Measurements from ENCODE around the gene CYP3A7.
"Not testable (repeated sequence)": the region's sequence is repeated elsewhere in the genome, so short reads cannot be mapped to it uniquely, and the experiment has no call there.

The CYP3A7 gene

DNA sequence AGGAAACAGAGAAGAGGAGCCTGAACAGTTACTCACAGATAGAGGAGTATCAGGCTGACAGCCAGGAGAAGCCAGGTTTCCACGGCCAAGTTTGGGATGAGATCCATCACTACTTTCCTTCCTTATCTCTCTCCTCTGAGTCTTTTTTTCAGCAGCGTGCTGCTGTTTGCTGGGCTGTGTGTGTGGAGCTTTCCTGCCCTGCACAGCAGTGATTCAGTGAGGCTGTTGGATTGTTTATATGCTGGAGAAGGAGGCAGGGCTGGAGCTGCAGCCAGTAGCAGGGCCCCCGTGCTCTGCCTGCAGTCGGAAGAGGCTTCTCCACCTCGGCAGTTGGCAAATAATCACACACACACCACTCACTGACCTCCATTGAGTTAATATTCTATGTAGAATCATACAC lies at the start of gene CYP3A7:
CYP3A7 (minus strand) TSS at position 210 of the 400 bp plus-strand sequence; CDS start at position 107, 103 bp downstream.
- no peak for DNase-seq

DNA sequence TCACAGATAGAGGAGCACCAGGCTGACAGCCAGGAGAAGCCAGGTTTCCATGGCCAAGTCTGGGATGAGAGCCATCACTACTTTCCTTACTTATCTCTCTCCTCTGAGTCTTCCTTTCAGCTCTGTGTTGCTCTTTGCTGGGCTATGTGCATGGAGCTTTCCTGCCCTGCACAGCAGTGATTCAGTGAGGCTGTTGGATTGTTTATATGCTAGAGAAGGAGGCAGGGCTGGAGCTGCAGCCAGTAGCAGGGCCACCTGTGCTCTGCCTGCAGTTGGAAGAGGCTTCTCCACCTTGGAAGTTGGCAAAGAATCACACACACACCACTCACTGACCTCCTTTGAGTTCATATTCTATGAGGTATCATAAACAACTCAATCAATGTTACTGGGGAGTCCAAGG lies 49.0 kb upstream of the CYP3A7 start, which contains the start of gene CYP3A4:
CYP3A4 (minus strand) TSS at position 178 of the 400 bp plus-strand sequence; CDS start at position 75, 103 bp downstream.
- no peak for DNase-seq

DNA sequence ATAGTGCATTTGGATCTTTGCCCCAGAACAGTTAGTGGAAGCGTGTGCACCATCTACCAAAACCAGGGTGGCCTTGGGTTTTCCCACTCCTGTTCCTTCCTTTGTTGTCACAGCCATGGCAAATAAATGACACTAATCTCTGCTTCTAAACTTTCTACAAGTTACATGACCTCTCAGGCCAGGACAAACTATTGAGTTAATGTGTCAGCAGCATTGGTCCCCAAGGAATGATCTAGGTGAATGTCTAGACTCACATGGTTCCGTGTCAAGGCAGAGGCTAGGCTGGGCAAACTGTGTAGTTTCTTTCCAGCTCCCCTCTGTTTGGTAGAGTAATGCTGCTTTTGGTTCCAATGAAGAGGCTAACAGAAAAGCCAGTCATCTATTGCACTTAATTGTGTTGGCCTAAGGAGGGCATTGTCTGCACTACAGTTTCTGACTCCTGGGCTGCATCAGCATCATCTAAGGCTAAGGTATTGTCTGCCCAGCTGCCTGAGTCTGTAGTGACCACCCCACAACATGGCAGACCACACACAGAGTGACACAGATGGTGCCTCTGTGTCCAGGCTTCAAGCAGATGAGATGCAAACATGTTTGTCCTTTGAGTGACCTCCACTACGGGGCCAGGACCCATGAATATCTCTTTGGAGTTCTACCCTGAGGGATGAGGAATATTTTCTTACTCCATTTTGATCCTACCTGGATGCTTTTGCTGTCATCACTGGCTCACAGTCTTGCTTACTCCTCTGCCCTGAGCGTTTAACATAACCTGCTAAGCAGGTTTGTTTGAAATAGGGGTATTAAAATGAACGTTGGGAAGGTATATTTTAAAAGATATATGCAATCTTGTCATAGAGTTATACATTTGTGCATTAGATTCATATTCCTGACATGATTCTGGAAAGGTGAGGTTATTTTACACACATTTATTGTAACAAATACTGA lies 47.3 kb upstream of the CYP3A7 start:
- DNase-seq = no peak

DNA sequence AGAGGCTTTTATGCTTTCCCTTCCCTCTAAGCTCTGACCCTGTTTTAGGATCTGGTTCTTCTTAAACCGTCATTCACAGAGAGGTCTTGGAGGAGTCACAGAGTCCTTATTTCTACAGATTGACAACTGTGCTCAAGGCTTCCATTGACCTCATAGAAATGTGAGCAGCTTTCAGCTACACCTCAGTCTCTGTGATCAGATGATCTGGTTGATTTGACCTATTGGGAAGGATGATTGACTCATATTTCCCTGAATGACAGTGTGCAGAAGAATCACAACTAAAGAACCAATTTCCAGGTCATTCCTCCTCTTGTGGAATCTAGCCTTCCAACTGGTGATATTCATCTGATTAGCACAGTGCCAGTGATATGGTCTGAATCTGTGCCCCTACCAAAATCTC lies 45.6 kb upstream of the CYP3A7 start:
- DNase-seq = no peak

DNA sequence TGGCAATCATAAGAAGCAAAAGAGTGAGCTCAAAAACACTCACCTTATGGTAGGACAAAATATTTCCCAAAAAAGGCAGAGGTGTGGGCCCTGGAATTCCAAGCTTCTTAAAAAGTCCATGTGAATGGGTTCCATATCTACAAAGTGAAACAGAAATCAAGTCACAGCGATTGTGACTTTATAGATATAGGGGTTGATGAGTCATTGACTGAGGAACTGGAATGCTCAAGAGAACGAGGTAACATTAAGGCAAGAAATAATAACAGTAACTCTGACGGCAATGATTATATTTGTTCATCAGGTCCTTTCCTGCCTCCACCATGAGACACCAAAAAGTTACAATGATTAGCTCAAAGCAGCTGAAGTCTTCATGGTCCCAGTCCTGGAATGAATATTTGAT lies 45.0 kb upstream of the CYP3A7 start:
- no peak for DNase-seq

DNA sequence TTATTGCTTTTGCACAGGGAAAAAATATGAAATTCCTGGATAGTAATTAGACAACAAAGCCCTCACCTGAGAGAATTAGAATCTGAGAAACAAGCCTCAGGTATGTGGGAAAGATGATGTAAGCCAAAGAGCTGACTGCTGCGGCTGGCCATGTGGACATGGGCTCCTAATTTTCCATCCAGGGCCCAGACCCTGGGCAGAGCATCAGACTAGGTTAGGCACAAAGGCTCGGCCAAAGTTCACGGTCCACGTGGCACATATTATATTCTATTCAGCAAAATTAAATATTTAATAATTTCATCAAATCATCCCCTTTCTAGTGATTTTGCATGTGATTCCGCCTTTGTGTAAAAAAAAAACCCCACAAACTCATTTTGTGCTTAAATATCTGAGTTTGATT lies 43.9 kb upstream of the CYP3A7 start:
- DNase-seq = no peak

DNA sequence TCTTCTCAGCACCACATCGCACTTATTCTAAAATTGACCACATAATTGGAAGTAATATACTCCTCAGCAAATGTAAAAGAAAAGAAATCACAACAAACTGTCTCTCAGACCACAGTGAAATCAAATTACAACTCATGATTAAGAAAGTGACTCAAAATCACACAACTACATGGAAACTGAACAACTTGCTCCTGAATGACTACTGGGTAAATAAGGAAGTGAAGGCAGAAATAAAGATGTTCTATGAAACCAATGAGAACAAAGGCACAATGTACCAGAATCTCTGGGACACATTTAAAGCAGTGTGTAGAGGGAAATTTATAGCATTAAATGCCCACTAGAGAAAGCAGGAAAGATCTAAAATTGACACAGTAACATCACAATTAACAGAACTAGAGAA lies 38.4 kb upstream of the CYP3A7 start:
- DNase-seq = not testable (repeated sequence)

DNA sequence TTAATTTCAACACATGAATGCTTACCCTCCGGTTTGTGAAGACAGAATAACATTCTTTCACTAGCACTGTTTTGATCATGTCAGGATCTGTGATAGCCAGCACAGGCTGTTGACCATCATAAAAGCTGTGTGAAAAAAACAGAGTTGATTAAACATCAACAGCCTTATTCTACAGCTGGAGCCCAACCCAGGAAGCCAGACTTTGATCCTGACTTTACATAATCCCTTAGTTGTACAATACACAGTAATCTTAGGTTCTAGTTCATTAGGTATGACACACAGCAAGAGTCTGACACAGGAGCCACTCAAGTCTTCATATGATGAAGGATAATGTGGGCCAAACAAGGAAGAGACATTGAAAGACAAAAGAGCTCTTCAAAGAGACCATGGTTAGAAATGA lies 37.6 kb upstream of the CYP3A7 start:
- no peak for DNase-seq

DNA sequence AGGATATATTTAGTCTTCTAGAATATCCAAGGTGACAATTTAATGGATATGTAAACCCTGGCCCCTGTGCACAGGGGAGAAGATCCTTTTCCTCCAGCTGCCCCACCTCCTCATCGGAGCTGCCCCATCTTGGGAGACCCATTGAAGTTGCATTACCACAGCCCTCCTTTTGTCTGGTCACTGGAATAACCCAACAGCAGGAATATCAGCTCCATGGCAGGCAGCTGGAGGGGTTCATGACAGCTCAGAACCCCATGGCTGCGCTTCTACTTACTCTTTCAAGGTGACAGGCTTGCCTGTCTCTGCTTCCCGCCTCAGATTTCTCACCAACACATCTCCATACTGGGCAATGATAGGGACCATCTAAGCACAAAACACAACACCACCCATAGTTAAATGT lies 34.5 kb upstream of the CYP3A7 start:
- DNase-seq = not testable (repeated sequence)

DNA sequence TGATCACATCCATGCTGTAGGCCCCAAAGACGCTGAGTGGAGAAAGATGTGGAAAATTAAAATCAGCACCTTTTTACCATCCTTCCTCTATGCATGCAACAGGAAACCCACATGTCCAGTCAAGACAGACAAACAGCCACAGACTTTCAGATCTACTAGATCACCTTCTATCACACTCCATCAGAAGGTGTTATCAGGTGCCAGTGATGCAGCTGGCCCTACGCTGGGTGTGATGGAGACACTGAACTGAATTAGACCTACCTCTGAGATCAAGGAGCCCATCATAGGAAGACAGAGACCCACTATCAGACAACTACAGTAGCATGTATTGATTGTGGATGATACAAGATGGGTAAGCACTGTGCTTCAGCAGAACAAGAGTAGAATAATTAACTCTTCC lies 33.5 kb upstream of the CYP3A7 start:
- DNase-seq = no peak

DNA sequence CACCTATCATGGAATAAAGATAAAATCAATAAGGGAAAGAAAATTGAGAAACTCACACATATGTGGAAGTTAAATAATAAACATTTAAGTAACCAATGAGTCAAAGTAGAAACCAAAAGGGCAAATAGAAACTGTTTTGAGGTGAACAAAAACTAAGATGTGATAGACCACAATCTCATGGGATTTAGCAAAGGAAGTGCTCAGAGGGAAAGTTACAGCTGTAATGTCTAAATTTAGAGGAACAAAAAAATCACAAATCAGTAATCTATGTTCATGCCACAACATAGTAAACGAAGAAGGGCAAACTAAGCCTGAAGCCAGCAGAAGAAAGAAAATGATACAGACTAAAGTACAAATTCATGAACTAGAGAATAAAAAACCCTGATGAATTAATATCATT lies 32.7 kb upstream of the CYP3A7 start:
- no peak for DNase-seq

DNA sequence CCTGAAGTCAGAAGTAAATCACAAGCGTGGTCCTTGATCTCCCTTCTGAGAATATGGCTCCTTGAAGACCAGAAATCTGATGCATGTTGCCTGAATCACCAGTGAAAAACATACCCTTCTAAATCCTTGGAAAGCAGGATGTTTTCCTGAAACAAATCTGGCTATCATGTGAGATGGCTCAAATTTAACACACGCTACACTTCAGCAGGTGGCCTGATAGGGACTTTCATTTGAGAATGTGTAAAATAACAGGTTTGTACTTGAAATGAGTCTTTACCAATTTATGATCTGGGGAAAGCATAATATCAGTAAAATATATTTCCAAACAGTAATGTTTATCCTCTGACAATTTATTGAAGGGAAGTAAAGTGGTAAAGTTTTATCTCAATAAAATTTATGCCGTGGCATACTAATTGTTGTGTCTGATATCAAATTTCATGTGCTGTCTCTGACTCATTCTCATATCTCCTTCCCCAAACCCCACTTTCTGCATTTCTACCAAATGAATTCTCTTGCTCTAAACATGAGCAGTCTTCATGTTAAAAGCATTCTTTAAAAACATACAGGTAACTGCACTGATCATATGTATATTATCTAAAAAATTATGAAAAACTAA lies 31.6 kb upstream of the CYP3A7 start:
- DNase-seq = no peak

DNA sequence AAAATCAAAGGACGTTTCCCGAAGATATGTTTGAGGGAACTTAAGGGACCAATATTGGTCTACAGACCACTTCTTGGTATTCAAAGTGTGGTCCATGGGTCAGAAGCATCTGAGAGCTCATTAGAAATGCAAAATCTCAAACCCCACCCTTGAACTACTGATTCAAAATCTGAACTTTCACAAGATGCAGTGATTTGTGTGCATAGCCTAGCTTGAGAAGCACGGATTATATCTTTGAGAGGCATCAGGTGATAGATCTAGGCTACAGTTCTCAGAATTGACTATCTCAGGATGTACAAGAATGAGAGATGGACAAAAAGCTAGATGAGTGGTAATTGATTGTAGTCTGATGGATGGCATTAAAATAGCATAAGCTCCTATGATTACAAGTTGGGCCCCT lies 29.5 kb upstream of the CYP3A7 start:
- DNase-seq = no peak

DNA sequence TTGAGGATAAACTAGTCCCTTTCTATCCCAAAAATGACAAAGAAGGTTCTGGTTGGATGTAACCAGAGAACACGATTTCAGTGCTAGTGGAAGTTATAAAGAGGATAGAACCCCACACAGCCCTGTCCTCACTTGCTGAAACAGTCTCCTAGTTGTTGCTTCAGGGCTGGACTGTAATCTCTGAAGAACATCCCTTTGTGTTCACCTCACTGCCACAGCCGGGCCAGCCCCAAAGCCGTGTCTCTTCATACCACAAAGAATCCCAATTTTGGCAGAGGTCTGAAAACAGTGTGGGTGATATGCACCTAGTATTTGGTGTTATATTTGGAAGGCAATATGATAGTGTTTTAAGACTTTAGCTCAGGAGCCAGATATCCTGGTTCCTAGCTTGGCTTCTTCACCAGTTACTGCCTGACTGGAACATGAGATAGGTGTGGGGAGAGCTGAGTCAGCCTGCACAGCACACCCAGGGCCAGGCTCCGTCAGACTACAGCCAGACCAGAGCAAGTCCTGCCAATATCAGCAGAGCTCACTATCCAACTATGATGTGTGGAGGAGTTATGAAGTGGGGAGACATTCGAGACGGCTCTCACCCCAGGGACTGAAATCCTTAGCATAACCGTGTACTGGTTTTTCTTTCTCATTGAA lies 27.8 kb upstream of the CYP3A7 start:
- DNase-seq = no peak

DNA sequence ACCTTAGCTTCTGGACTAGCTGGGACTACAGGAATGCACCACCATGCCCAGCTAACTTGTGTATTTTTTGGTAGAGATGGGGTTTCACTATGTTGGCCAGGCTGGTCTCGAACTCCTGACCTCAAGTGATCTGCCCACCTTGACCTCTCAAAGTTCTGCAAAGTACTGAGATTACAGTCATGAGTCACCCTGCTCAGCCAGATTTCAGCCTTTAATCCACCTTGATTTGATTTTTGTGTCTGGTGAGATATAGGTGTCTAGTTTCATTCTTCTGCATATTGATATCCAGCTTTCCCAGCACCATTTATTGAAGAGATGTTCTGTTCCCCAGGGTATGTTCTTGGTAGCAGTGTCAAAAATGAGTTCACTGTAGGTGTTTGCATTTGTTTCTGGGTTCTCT lies 20.1 kb upstream of the CYP3A7 start:
- DNase-seq = no peak

DNA sequence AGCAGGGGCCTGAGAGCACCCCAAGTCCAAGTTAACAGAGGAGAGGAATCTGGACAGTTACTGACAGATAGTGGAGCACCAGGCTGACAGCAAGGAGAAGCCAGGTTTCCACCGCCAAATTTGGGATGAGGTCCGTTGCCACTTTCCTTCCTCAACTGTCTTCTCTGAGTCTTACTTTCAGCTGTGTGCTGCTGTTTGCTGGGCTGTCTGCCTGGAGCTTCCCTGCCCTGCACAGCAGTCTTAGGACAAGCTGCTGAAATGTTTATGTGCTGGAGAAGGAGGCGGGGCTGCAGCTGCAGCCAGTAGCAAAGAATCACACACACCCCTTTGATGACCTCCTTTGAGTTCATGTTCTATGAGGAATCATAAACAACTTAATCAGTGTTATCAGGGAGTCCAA lies 17.4 kb upstream of the CYP3A7 start:
- DNase-seq = no peak

DNA sequence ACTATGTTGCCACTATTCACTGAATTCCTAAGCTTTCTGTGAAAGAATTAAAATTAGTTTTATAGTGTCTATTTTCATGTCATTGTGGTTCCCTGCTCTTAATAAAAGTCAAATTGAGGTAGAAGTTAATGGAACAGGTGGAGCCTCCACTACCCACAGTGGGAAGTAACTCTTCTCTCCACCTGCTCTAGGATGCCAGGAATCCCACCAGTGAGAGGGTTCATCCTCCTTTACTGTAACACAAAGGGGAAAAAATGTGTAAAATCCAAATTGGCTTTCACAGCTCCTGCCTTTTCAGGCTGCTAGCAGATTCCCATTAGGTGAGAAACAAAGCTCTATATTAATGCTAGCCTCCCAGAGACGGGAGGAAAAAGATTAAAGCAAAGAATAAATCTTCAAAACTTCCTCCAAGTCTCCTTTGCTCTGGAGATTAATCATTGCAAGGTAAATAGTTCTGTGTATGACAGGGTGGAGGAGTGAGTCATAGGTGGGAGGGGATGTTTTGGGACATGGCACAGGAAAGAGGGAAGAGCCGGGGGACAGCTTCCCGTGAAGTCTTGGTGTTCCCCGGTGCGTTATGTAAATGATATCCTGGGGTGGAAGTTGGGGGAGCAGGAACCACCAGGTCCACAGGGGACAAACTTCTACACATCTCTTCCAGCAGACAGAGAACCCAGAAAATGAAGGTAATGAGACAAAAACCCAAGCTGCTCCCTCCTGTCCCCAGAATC lies 16.5 kb upstream of the CYP3A7 start:
- not testable (repeated sequence) for DNase-seq

DNA sequence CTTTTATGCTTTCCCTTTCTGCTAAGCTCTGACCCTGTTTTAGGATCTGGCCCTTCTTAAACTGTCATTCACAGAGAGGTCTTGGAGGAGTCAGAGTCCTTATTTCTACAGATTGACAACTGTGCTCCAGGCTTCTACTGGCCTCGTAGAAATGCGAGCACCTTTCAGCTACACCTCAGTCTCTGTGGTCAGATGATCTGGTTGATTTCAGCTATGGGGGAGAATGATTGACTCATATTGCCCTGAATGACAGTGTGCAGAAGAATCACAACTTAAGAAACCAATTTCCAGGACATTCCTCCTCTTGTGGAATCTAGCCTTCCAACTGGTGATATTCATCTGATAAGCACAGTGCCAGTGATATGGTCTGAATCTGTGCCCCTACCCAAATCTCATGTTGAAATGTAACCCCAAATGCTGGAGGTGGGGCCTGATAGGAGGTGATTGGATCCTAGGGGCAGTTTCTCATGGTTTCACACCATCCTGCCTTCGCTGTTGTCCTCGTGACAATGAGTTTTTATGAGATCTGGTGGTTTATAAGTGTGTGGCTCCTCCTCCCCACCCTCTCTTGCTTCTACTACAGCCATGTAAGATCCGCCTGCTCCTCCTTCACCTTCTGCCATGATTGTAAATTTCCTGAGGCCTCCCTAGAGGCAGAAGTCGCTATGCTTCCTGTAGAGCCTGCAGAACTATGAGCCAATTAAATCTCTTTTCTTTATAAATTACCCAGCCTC lies 14.0 kb upstream of the CYP3A7 start:
- DNase-seq = no peak

DNA sequence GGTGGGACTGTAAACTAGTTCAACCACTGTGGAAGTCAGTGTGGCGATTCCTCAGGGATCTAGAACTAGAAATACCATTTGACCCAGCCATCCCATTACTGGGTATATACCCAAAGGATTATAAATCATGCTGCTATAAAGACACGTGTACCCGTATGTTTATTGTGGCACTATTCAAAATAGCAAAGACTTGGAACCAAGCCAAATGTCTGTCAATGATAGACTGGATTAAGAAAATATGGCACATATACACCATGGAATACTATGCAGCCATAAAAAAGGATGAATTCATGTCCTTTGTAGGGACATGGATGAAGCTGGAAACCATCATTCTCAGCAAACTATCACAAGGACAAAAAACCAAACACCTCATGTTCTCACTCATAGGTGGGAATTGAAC lies 11.9 kb upstream of the CYP3A7 start:
- not testable (repeated sequence) for DNase-seq

DNA sequence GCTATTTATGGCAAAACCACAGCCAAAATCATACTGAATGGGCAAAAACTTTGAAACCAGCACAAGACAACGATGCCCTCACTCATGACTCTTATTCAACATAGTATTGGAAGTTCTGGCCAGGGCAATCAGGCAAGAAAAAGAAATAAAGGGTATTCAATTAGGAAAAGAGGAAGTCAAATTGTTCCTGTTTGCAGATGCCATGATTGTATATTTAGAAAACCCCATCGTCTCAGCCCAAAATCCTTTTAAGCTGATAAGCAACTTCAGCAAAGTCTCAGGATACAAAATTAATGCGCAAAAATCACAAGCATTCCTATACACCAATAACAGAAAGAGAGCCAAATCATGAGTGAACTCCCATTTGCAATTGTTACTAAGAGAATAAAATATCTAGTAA lies 10.4 kb upstream of the CYP3A7 start:
- not testable (repeated sequence) for DNase-seq

DNA sequence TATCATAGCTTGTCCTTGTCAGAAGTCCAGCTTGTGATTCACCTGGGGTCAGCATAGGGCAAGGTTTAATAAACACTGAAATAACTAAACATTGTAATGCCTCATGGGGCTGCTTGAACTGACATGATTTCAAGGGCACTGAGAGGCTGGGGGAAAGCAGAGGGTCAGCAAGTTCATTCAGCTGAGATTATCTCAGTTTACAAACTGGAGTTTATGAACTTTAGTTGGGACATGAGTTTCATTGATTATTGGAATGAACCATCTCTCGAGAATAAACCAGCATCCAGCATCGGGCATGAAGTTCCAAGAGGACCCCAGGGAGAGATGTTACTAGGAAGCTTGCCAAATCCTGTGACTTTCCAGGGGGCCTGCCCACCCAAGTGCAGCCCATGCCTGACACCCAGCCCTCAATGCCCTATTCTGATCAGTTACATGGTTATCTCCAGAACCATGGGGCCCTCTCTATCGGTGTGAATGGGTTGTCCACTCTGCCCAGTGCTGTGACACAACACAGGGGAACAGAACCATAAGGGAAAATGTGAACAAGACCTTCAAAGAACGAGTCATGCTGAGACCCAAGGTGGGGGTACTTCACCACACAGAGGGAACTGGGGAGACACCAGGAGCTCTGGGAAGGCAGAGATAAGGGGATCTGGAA lies 7.9 kb upstream of the CYP3A7 start:
- DNase-seq = no peak

DNA sequence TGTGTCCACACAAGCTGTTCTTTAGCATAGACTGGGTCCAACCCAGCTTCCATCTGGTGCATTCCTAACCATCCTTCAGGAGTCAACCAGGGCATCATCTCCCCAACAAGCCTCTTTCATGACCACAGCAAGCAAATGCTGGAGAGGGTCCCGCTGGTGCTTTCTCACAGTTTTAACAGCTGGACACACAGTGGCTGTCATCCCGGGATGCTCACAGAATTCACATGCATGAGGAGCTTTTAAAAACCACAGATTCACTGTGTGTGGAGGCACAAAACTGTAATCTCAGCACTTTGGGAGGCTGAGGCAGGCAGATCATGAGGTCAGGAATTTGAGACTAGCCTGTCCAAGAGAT lies 6.4 kb upstream of the CYP3A7 start:
- no peak for DNase-seq

Measured in activated effector memory CD4-positive, alpha-beta T cell treated with anti-CD3 and anti-CD28 coated beads, Interleukin-2, amount 50 U/mL, for 16 hours (primary cell).